A549 (cell line): ENCODE results near the gene COG5.

Experiments
- CBX8 ChIP-seq: fragments of 200-600 bp; sonication (generic); IDR thresholded peaks from 2 replicates; pipeline ENCODE4 v1.6.1; 2016
- CHD2 ChIP-seq: fragments of 150-350 bp; IDR thresholded peaks from 2 replicates; pipeline ENCODE4 v1.6.1; 2014; ENCODE audit warnings: low read length; ENCODE audit not compliant: partially characterized antibody
- MAZ ChIP-seq: fragments of 150-350 bp; IDR thresholded peaks from 2 replicates; pipeline ENCODE4 v1.6.1; 2014; ENCODE audit warnings: antibody characterized with exemption, low read depth, low read length, borderline replicate concordance
- NFE2L2 ChIP-seq: fragments of 150-350 bp; conservative IDR thresholded peaks from 2 replicates; pipeline ENCODE4 v1.6.1; 2014; ENCODE audit warnings: low read length
- POLR2A ChIP-seq: IDR thresholded peaks from 2 replicates; pipeline ENCODE4 v1.6.1; 2012; ENCODE audit warnings: mild to moderate bottlenecking, low read length
- TF ChIP-seq, protein P1 (sequence below): fragments of >200 bp; sonication (Bioruptor Twin); formaldehyde crosslinking; IDR thresholded peaks from 3 replicates; pipeline ENCODE4 v1.5.1; 2016
- TF ChIP-seq, protein P2 (sequence below): fragments of 150-350 bp; IDR thresholded peaks from 2 replicates; pipeline ENCODE4 v1.6.1; 2014; ENCODE audit warnings: low read depth, mild to moderate bottlenecking, low read length

DNA sequence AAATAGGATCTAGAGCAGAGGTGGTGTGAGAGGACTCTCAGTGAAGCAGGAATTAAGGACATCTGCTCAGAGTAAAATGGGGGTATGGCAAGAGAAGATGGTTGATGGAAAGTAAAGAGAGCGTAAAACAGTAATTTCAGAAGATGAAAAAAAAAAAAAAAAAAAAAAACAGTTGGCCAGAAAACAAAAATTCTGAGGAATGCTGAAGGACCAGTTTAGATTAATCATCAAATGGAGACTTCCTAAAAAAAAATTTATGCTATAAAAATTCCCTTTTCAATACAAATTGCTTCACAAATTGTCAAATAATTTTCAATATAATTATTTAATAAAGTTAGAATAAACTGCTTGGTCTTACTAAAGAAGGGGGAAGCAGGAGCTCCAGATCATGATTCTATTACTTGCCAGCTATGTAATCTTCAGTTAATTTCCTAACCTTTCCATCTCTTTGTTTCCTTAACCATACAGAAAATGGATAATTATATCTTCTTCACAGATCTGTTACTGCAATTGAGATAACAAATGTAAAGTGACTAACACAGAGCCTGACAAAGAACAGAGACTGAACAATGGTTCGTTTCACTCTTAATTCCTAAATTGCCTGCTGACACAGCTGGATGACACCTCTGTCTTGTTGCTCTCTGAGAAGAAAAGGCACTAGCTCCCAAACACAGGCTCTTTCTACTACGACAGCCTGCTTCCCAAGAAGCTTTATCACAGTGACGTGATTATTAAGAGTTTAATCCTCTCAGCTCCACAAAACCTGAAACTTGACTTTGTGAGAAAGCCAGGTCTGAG, 158.8 kb downstream of the COG5 start:
- TF ChIP-seq POLR2A (no peak), MAZ (no peak), CHD2 (no peak), CBX8 (no peak), NFE2L2 (no peak)
- TF ChIP-seq, protein P1, sequence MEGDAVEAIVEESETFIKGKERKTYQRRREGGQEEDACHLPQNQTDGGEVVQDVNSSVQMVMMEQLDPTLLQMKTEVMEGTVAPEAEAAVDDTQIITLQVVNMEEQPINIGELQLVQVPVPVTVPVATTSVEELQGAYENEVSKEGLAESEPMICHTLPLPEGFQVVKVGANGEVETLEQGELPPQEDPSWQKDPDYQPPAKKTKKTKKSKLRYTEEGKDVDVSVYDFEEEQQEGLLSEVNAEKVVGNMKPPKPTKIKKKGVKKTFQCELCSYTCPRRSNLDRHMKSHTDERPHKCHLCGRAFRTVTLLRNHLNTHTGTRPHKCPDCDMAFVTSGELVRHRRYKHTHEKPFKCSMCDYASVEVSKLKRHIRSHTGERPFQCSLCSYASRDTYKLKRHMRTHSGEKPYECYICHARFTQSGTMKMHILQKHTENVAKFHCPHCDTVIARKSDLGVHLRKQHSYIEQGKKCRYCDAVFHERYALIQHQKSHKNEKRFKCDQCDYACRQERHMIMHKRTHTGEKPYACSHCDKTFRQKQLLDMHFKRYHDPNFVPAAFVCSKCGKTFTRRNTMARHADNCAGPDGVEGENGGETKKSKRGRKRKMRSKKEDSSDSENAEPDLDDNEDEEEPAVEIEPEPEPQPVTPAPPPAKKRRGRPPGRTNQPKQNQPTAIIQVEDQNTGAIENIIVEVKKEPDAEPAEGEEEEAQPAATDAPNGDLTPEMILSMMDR = no peak
- TF ChIP-seq, protein P2, sequence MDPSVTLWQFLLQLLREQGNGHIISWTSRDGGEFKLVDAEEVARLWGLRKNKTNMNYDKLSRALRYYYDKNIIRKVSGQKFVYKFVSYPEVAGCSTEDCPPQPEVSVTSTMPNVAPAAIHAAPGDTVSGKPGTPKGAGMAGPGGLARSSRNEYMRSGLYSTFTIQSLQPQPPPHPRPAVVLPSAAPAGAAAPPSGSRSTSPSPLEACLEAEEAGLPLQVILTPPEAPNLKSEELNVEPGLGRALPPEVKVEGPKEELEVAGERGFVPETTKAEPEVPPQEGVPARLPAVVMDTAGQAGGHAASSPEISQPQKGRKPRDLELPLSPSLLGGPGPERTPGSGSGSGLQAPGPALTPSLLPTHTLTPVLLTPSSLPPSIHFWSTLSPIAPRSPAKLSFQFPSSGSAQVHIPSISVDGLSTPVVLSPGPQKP = no peak
